Measurements from ENCODE around the gene SARNP.
"Not testable (repeated sequence)": the region's sequence is repeated elsewhere in the genome, so short reads cannot be mapped to it uniquely, and the experiment has no call there.

Gene SARNP, protein sequence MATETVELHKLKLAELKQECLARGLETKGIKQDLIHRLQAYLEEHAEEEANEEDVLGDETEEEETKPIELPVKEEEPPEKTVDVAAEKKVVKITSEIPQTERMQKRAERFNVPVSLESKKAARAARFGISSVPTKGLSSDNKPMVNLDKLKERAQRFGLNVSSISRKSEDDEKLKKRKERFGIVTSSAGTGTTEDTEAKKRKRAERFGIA
- total RNA-seq: 3.9 to 5.4 (median 5.0) reads per million in 4 experiments

DNA sequence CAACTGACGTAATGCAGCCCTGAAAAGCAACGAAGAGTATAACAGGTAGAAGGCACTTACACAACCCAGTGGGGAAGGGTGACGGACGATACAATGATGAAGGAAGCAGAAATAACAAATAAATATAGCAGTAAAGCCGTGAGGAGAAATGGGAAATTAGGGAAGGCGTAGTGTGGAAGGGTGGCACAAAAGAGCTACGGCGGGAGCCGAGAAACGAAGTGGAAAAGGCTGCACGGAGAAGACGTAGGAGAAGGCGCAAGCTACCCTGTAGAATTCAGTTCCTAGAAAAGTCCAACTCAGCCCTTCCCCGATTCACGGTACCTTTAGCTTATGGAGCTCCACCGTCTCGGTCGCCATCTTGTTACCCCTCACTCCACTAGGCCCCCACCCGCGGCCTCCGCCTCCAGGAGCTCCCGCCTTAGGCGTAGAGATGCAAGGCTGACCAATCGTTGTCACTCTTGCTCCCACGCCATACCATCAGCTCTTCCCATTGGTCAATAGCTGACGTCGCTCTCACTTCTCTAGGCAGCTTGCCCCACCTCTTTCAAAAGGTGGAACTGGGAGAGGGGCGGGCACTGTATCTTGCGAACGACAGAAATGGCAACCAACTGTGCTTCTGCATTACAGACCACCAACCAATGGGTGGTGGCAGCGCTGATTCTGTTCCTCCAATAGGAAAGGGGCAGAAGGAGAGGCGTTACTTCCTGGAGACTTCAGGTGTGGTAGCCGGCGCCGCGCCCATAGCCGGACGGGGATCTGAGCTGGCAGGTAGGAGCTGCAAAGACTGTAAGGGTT lies at the start of gene SARNP, which contains the start of gene ORMDL2:
Gene SARNP, minus strand, starts transcription at position 380 of the 795 bp plus-strand sequence. Its CDS starts 23 bp downstream, at position 357.
Gene ORMDL2, plus strand, starts transcription at position 697 of the 795 bp plus-strand sequence. CDS start 959 bp downstream, outside the sequence.
- peak; percentile 93 for DNase-seq

- not testable (repeated sequence) for DNase-seq
Observed at GRCh38 chr12:55866454-55867004, 49.0 kb upstream of the SARNP start.

DNA sequence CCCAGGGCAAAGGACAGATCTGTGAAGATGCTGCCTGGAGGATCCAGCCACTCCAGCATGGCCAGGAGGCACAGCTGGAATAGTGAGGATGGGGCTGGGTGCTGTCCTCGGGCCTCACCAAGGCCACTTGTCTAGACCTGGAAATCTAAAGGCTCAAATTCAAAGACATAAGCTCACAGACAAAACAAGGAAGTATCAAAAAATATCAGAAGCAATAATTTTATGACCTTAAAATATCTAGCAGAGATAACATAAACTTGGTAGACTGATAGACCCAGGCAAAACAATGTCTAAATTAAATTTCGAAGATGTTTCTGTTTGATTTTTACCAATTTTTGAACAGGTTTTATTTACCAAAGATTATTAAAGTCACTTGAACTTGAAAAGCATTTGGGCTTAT lies 47.8 kb upstream of the SARNP start:
- DNase-seq: no peak

- DNase-seq: not testable (repeated sequence)
Observed at GRCh38 chr12:55862931-55863330, 45.4 kb upstream of the SARNP start.

- no peak for DNase-seq
Observed at GRCh38 chr12:55862286-55862685, 44.8 kb upstream of the SARNP start.

- no peak for DNase-seq
Observed at GRCh38 chr12:55861871-55862270, 44.3 kb upstream of the SARNP start.

DNA sequence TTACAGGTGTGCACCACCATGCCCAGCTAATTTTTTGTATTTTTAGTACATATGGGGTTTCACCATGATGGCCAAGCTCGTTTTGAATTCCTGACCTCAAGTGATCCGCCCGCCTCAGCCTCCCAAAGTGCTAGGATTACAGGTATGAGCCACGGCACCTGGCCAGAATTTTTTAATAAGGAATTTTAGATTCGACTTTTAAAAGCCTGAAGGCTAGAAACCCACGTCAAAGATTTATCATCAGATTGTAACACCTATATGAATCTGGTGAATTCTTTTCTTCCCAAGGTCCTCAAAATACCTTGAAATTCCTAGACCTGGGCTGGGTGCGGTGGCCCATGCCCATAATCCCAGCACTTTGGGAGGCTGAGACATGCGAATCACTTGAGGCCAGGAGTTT lies 43.9 kb upstream of the SARNP start:
- no peak for DNase-seq

DNA sequence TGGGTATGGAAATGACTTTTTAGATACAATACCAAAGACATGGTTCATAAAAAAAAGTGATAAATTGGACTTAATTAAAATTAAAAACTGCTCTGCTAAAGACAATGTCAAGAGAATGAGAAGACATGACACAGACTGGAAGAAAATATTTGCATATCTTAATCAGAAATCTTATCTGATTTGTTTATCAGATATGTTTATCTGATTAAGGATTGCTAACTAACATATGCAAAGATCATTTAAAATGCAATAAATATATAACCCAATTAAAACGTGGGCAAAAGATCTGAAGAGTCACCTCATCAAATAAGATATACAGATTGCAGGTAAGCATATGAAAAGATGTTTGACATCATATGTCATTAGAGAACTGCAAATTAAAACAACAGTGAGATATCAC lies 35.2 kb upstream of the SARNP start:
- no peak for DNase-seq

DNA sequence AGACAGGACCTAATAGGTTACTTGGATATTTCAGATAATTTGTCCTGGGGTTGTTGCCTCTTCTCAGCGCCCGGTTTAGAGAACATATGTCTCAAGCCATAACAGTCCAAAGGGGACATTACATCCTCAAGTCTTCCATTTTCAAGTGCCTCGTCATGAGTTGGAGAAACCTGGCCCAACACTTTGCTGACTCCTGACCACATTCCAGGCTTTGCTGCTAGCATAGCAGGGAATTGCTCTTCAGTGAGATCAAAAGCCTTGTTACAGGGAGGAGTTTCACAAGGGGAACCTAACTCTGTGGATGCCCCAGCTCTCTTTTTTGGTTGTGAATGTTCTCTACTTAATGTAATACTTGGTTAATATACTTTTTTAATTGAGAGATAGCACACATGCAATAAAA lies 33.4 kb upstream of the SARNP start:
- no peak for DNase-seq

GRCh38 chr12:55850401-55850800 lies 32.9 kb upstream of the SARNP start:
- no peak for DNase-seq

DNA sequence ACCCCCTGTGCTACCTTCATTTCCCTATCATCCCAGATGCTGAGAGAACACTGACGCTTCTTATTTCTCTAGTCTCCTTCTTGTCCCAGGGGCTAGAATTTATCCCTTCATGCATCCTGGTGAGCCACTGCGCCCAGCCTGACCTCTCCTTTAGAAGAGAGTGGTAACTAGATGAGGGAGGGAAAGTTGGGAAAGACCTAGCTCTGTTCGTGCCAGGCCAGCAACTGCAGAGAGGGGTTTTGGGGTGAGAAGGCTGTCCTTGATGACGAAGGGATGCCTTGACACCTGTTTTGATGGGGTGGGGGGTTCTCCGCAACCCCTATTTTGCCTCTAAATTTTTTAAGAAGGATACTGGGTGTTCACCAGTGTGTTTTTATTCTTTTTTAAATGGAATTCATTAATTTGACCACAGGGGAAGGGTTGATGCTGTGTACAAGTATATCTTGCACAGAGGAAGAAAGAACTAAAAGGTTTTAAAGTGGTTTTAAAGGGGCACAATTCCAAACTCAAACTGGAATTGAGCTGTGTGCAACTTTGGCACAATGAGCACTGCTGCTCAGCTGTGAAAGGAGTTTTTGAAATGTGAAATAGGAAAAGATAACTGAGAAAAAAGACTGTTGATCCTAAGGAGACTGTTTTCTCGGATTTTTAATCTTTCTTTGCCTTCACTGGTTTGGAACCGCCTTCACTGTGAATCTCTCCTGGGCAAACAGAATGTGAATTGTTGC lies 32.3 kb upstream of the SARNP start:
- no peak for DNase-seq

DNA sequence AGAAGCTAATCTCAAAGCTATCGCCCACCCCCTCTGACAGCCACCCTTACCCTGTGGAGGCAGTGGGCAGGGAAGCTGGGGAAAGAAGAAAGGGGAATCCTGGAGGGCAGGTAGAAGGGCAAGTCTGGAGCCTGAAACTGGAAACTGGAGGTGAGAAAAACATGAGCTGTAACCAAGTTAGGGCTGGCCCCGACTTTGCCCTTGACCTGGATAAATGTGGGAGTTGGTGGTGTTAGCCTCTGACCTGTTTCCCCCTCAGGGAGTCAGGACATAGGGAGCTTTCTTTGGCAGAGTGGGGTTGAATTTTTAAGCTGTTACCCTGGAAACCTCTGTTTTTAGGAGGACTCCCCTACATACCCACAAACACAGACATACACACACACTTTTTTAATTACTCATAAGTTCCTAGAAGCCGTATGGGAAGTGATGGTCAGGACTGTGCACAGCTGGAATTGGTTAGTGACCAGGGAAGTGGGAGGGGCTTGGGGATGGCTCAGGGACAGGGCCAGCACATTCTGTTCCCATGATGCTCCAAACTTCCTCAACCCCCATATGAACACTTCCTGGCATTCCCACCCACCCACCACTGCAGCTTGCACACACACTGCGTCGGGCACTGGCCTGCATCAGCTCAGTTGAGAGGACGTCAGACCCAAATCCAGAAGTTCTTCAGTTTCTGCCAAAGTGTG lies 30.2 kb upstream of the SARNP start:
- DNase-seq: no peak

DNA sequence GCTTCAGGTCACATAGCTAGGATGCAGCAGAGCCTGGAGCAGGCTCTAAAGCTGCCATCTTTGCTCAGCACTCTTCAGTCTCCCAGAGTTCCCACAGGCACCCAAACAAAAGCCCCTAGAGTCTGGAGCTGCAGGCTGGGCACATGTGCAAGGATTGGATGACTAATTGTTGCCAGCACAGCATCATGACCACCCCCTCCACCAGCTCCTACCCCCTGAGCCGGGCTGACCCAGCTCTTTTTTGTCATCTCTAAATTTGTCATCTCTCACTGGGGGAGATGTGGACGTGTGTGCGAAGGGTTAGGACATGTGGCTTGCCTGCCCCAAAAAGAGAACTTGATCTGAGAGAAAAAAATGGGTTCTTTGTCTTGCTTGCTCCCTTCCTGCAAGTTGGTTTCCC lies 29.5 kb upstream of the SARNP start:
- DNase-seq: no peak

- DNase-seq: no peak
Observed at GRCh38 chr12:55845785-55846496, 28.4 kb upstream of the SARNP start.

DNA sequence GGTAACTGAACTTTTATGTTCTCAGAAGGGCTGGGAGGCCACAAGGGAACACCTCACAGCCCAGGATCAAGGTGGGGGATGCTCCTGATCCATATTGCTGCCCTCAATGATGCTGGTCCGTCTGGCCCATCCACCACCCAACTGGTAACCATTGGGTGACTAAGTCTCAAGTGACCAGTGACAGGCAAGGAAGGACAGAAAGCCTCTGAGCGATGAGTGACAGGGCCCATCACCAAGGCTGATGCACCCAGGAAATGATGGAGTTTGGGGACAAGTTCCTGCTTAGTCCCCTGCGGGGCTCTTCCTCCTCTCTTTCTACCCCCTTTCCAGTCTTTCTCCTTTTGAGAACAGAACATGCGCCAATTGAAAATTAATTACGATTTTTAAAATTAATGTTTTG lies 27.8 kb upstream of the SARNP start:
- DNase-seq: no peak

- DNase-seq: no peak
Observed at GRCh38 chr12:55844961-55845360, 27.4 kb upstream of the SARNP start.

GRCh38 chr12:55843431-55843830 lies 25.9 kb upstream of the SARNP start:
- DNase-seq: no peak

- no peak for DNase-seq
Observed at GRCh38 chr12:55842681-55843429, 25.3 kb upstream of the SARNP start, which contains the start of gene MMP19. Gene MMP19 (minus strand): TSS chr12:55842936. CDS start chr12:55842830, 106 bp downstream.

DNA sequence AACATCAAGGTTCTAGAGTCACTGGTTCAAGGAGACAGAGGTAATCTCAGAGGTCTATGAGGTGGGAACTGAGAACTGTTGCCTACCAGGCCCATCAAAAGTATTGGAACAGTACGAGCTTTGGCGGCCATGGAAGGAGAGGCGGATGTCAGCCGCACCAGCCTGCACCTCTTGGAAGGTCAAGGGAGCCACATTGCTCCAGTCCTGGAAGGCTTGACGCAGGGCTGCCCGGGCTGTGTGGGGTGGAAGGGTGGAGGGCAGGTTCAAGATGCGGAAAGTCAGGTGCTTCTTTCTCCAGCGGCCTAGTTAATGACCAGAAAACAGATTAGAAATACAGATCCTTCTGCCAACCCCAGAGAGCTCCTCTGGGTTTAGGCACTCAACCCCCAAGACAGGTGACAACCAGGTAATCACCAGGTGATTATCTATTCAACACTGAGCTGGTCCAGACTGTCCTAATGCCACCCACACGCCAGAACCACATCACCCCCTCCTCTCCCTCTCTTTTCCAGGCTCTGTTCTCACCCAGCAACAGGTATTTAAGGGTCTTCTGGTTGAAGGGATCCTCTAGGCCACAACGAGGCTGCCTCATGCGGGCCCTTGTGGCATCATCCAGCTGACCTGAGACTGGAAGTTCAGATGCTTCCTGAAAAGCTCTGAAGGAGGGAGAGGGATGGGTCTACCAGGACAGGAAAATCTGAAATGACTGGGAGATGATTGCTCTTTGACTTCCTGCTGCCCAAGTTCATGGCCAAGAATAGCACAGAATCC lies 23.2 kb upstream of the SARNP start:
- DNase-seq: no peak

All from effector CD8-positive, alpha-beta T cell (primary cell).